Thyroid gland (tissue), 4 donors: ENCODE results near the gene AKR1C2.
"Not testable (repeated sequence)": the region's sequence is repeated elsewhere in the genome, so short reads cannot be mapped to it uniquely, and the experiment has no call there.

Experiments
- CTCF ChIP-seq, 6 experiments: fragments of 200-600 bp in 3 of 6; fragments of 450-650 bp in 3 of 6; sonication (generic) in 3 of 6; IDR thresholded peaks; one replicate each; pipeline ENCODE4 v1.5.1; 2016 to 2019; ENCODE audit warnings: antibody characterized with exemption in 6 of 6, mild to moderate bottlenecking in 2 of 6, inconsistent platforms in 1 of 6, moderate library complexity in 1 of 6
- POLR2A ChIP-seq, 2 donors: fragments of 450-650 bp; IDR thresholded peaks; one replicate each; pipeline ENCODE4 v1.6.1; 2017; ENCODE audit warnings: antibody characterized with exemption in 2 of 2, mild to moderate bottlenecking in 2 of 2, moderate library complexity in 1 of 2

GRCh38 chr10:5052951-5053500 is 49.4 kb upstream of the AKR1C2 start:
- not testable (repeated sequence) for TF ChIP-seq CTCF, POLR2A (IDR thresholded peaks at IDR 0.05)
